Heart left ventricle (tissue), 13 donors: ENCODE measurements around the gene ATP1A4.

Experiments used
- POLR2A ChIP-seq, 2 donors: fragments of 450-650 bp; IDR thresholded peaks; one replicate each; pipeline ENCODE4 v1.6.1; 2017; ENCODE audit warnings: antibody characterized with exemption in 2 of 2, mild to moderate bottlenecking in 2 of 2, moderate library complexity in 2 of 2
- TF ChIP-seq, protein P1 (sequence below), 12 donors: fragments of 200-600 bp; sonication (generic) in 4 of 12; IDR thresholded peaks; one replicate each; pipeline versions ENCODE4 v1.5.0 to v1.8.0; 2018 to 2022; ENCODE audit warnings: antibody characterized with exemption in 12 of 12, mild to moderate bottlenecking in 5 of 12
- donor health status: ischemic (EF 13 %, LVEDD 7.1; RV severe dilation, severe dysfunction).
- donor health status: DM: no; HTN: yes; CAD: no.
- donor health status: DM: no; HTN: no; CAD: no.
- donor health status: ischemic (EF 25% LVEDD 6.9; RV normal size, moderate dysfunction).
- donor health status: ischemic (EF 25% LVEDD 5.7; RV mildly dilated, moderate dysfunction).
- donor health status: ischemic (EF 35%, LVEDD 5.7; RV mildly dilated, moderate dysfunction).
- donor health status: nonischemic (EF 11% LVEDD 7.7; RV severe dilation, severe dysfunction).
- donor health status: DM: yes; HTN: yes; CAD: no.
- donor health status: PGD.
- donor health status: ischemic (EF 29% LVEDD 5.4; RV normal size, mild dysfunction).
- donor health status: nonischemic (EF 23%, LVEDD 6.1; RV moderate dilation, normal function).

- TF ChIP-seq, protein P1, sequence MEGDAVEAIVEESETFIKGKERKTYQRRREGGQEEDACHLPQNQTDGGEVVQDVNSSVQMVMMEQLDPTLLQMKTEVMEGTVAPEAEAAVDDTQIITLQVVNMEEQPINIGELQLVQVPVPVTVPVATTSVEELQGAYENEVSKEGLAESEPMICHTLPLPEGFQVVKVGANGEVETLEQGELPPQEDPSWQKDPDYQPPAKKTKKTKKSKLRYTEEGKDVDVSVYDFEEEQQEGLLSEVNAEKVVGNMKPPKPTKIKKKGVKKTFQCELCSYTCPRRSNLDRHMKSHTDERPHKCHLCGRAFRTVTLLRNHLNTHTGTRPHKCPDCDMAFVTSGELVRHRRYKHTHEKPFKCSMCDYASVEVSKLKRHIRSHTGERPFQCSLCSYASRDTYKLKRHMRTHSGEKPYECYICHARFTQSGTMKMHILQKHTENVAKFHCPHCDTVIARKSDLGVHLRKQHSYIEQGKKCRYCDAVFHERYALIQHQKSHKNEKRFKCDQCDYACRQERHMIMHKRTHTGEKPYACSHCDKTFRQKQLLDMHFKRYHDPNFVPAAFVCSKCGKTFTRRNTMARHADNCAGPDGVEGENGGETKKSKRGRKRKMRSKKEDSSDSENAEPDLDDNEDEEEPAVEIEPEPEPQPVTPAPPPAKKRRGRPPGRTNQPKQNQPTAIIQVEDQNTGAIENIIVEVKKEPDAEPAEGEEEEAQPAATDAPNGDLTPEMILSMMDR (IDR thresholded peaks at IDR 0.05) = no peak
- TF ChIP-seq POLR2A (IDR thresholded peaks at IDR 0.05) = no peak
Measured at GRCh38 chr1:160220301-160220700, 68.9 kb downstream of the ATP1A4 start.
